GM18909 (cell line): ENCODE measurements around the gene ZBP1.
A peak's percentile ranks its signal among the peaks of the same experiment; 100 is the strongest.
"Not testable (repeated sequence)": the region's sequence is repeated elsewhere in the genome, so short reads cannot be mapped to it uniquely, and the experiment has no call there.

ENCODE experiments used
- ATAC-seq: cut with Tn5 transposase; IDR thresholded peaks from one replicate; pipeline ENCODE4 v1.9.1; 2021; ENCODE audit warnings: mild to moderate bottlenecking; ENCODE audit not compliant: unreplicated experiment, poor library complexity

The ZBP1 gene

DNA sequence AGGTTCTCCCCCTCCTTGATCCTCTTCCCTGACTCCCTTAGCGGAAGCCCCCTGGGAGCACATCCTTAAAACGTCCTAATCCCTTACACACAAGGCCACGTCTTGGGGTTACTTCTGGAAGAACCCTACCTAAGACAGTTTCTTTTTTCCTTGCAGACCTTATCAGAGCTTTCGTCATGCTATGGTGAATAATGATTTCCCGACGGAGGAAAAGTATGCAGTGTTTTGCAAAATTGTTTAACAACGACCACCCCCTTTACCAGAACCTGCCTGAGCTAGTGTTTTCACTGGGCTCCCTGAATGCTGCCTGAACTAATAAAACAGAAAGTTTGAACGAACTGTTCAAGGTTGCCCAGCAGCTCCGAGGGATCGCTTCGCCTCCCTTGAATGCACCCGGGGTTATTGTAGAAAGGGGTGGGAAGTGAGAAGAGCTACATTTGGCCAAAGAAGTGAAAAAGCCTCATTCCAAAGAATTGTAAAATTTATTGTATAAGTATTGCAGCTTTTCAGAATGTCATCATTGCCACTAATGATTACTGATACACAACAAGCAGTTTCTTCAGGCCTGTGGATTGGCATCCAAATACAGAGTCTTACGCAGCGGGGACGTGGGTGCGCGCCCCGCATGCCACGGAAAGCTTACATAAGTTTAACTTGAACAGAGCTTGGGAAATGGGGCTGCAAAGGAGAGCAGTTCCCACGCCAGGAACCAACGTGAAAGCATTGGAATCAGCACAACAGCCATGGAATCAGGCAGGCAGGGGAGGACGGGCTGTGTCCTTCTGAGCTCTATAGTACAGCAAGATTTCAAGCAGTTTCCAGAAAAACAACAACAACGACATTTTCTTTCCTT, 27.9 kb upstream of the ZBP1 start:
- no peak for ATAC-seq

- no peak for ATAC-seq
Observed at GRCh38 chr20:57647006-57647932, 27.0 kb upstream of the ZBP1 start.

DNA sequence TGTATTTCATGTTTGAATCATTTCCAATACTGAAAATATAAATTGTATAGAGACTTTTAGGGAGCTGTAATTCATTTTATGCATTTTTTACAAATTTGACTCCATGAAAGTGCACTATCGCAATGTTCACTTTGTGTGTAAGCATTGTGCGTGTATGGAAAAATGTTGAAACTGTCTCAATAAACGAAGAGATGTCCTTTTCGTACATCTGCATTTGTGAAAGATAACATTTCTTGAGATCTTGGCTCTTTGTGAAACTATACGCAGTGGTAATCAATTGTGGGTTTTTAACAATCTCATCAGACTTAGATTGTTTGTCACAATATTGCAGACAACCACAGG, 18.6 kb upstream of the ZBP1 start:
- no peak for ATAC-seq

- ATAC-seq, result no peak
Observed at GRCh38 chr20:57638173-57638894, 18.1 kb upstream of the ZBP1 start.

DNA sequence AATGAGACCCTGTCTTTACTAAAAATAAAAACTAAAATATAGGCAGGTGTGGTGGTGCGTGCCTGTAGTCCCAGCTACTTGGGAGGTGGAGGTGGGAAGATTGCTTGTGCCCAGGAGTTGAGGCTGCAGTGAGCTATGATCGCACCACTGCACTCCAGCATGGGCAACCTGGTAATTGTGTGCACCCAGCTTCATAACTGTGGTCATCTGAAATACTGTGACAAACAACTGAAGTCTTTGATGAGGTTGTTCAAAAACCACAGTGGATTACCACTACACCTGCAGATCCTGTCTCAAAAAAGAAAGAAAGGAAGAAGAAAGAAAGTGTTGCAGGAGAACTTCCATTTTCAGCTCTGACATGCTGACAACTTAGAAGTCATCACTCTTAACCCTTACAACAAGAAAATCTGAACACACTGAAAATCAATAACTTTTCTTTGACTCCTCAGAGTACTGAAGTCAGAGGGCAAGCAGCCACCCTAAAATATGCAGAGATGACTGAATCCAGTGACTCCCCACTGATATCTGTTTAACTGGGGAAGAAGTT, 13.8 kb upstream of the ZBP1 start:
- ATAC-seq, result no peak

DNA sequence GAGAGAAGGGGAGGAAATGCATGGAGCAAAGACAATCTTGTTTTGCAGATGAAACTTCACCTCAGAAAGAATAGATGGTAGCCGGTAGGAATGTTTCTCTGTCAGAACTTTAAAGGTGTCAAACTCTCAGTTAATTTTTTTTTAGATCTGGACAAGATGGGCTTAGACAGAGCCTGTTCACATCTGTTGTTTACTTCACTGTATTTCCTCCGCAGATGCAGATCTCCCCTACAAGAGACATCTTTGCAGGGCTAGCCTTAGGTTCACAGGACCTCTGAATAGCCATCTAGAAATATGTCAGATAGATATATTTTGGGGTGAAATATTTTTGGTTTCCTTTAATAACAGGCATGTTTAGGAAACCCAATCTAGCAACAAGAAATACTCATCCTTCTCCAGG, 12.1 kb upstream of the ZBP1 start:
- ATAC-seq, result no peak

DNA sequence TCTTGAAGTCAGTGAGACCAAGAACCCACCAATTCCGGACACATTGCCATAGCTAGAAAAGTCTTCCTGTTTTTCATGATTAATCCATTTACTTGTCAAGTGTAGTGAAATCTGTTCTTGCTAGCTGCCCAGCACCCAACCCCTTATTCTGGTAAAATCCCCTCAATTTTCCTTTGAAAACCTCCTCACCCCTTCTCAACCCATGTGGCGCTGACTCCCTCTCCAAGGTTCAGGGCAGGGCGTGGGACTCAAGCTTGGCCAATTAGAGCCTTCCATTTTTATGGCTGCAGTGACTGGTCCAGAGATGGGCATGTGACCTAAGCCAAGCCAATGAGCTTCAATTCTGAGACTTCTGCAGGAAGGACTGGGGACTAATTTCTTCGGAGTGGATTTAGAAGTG, 9.8 kb upstream of the ZBP1 start:
- no peak for ATAC-seq

DNA sequence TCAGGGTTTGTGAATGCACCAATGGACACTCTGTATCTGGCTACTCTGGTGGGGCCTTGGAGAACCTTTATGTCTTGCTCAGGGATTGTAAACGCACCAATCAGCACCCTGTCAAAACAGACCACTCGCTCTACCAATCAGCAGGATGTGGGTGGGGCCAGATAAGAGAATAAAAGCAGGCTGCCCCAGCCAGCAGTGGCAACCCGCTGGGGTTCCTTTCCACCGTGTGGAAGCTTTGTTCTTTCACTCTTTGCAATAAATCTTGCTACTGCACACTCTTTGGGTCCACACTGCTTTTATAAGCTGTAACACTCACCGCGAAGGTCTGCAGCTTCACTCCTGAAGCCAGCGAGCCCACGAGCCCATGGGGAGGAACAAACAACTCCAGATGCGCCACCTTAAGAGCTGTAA, 9.3 kb upstream of the ZBP1 start:
- not testable (repeated sequence) for ATAC-seq

- not testable (repeated sequence) for ATAC-seq
Observed at GRCh38 chr20:57628962-57629308, 8.7 kb upstream of the ZBP1 start.

DNA sequence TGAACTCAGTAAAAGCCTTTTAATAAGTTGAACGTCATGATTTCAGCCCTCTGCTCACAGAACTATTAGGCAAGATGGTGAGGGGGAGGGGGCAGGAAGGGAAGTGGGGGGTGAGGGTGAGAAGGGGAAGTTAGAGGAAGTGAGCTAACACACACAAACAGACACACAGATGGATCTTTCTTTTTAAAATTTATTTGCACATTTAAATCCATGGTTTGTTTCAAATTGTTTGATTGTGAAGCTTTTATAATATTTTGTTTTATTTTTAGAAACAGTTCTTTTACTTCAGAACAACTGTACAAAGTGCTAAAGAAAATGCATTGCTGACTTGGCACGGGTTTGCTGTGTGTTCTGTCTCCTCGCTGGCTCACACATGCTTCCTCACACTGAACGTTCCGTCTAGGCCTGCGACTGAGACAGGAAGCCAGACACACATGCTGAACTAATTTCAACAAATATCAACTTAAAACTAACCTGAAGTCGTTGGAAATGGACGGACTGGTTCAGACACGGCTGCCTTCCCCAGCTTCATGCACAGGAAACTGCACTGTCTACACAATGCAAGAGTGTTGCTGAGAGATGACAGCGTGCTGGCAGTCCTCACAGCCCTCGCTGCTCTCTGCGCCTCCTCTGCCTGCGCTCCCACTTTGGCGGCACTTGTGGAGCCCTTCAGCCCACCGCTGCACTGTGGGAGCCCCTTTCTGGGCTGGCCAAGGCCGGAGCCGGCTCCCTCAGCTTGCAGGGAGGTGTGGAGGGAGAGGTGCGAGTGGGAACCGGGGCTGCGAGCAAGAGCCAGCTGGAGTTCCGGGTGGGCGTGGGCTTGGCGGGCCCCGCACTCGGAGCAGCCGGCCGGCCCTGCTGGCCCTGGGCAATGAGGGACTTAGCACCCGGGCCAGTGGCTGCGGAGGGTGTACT, 8.1 kb upstream of the ZBP1 start:
- ATAC-seq, result peak; percentile 44

DNA sequence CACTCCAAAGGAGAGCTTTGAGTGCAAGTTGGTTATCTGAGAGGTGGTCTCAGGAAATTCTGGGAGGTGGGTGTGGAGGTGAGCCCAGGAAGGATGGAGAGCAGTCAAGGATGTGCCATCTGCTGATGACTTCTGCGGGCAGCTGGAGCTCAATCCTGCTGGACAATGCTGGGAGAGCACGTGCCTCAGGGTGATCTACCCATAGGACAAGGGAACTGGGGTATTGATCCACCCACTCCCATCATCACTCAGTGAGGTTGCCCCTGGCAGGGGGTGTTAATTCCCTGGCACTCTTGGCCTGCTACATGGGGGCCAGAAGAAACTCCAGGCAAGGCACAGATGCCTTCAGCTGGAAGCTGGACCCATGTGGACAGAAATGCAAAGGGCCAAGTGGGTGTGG, 7.1 kb upstream of the ZBP1 start:
- no peak for ATAC-seq

GRCh38 chr20:57625978-57626377, 5.8 kb upstream of the ZBP1 start:
- no peak for ATAC-seq

DNA sequence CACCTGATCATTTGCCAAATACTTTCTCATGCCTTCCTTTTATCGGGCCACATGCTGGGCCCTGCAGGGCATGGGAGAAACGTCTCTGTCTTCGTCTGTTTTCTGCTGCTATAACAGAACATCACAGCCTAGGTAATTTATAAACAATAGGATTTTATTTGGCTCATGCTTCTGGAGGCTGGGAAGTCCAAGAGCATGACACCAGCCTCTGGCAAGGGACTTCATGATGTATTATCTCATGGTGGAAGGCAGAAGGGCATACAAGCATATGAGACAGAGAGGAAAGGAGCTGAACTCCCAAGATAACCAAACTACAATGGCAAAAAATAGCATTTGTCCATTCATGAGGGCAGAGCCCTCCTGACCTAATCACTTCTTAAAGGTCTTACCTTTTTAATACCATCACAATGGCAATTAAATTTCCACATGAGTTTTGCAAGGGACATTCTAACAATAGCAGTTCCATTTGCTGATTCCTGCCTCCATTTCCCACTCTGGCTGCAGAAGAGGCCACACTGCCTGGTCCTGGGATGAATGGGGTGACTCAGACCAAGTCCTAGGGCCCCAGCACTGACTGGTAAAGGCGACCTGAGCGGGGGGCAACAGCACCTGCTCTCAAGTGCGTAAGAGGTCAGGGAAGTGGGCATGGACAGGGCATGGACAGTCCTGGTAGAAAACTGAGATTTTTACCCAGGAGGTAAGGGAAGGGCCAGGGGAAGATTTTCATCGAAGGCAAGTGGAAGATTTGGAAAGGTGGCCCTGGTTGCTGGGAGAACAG, 5.1 kb upstream of the ZBP1 start:
- ATAC-seq, result no peak

GRCh38 chr20:57624124-57624523, 3.9 kb upstream of the ZBP1 start:
- ATAC-seq, result no peak

- no peak for ATAC-seq
Observed at GRCh38 chr20:57622579-57623381, 2.6 kb upstream of the ZBP1 start.

GRCh38 chr20:57622201-57622570, 2.0 kb upstream of the ZBP1 start:
- ATAC-seq, result no peak

DNA sequence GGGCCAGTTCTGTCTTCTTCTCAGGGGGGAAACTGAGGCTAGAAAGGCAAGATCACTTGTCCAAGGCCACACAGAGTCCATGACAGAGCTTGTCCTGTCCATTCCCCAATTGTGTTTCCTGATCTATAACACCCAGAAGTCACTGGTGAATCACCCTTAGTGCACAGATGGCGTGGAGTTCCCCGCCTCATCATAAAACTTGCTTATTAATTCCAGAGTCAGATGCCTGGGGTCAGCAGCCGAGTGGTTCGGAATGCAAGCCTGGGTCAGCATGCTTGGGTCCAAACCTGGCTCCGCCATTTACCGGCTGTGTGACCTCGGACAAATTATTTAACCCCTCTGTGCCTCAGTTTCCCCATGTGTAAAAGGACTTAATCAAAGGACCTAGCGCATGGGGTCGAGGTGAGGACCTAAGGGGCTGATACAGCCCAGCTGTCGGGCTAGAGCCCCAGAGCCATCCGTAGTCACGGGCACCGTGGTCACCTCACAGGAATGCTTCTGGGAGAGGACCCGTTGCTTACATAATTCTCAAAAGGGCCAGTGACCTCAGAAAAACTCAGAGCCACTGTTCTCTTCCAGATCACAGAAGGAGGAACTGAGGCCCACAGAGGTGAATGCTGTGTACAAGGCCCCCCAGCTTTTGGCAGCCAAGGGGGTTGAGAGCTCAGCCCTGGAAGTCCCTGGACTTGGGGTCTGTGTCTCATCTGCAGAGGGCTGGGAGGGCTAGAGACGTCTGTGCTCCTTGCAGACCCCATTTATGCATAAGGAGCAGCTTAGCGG, 1.4 kb upstream of the ZBP1 start:
- ATAC-seq, result no peak
